GM12878 (cell line): ENCODE data around the gene GOLPH3. TPM values are rescaled to one million over a fixed set of nuclear protein-coding genes. Genes with fewer than 3 reads are reported as not detected.
A peak's percentile ranks its signal among the peaks of the same experiment; 100 is the strongest.

Source experiments
- ATAC-seq: fragments of 200-7000 bp; cut with Tn5 transposase; 3 replicates; pipeline ENCODE4 v1.9.1; 2020; ENCODE audit warnings: mild to moderate bottlenecking, moderate library complexity
- BruUV-seq: library from RNA; stranded (reverse); fragments of 400-500 nt; replicated peaks from 2 replicates; lab custom pipeline; 2021; lab: Mats Ljungman, UMichigan
- CTCF ChIA-PET: fragments of 300-600 bp; sonication (Branson Sonifier 250); formaldehyde crosslinking; extraction: SDS; loops from one replicate; lab custom pipeline; 2021; ENCODE audit warnings: inconsistent platforms; lab: Yijun Ruan, JAX
- POLR2A ChIA-PET: fragments of 350-600 bp; formaldehyde crosslinking; extraction: SDS; loops from one replicate; lab custom pipeline; 2021; ENCODE audit warnings: inconsistent platforms; lab: Charles Lee
- RAD21 ChIA-PET: fragments of 300-600 bp; sonication (Branson Sonifier 250); formaldehyde crosslinking; loops from one replicate; lab custom pipeline; 2023; ENCODE audit warnings: antibody characterized with exemption; ENCODE audit not compliant: unreplicated experiment; lab: Charles Lee
- SMC1A ChIA-PET: fragments of 300-600 bp; sonication (Branson Sonifier 250); formaldehyde crosslinking; loops from one replicate; lab custom pipeline; 2023; ENCODE audit not compliant: unreplicated experiment, uncharacterized antibody; lab: Charles Lee
- DNase-seq: peaks from one replicate; pipeline ENCODE4 v3.0.0-alpha.2; 2011; ENCODE audit warnings: low read depth, low spot score
- FAIRE-seq: peaks from 3 replicates; lab custom pipeline; 2011; peaks lifted over from hg19 to GRCh38; lab: Jason Lieb, UNC
- H2AFZ ChIP-seq: 2 replicates; pipeline ENCODE4 v1.6.0; 2011; ENCODE audit warnings: low read depth, low read length, control low read depth; ENCODE audit not compliant: control insufficient read depth
- H3K27ac ChIP-seq: 2 replicates; pipeline ENCODE4 v1.5.1; 2011; ENCODE audit warnings: control low read depth; ENCODE audit not compliant: control insufficient read depth, insufficient read depth
- H3K27me3 ChIP-seq, 2 experiments: replicated peaks in 1 of 2; 2 replicates each; pipeline versions ENCODE4 v1.6.0 to v1.6.1; 2011; ENCODE audit warnings: low read length in 1 of 2; ENCODE audit not compliant: control insufficient read depth in 2 of 2, insufficient read depth in 2 of 2
- H3K36me3 ChIP-seq, 2 experiments: 2 replicates each; pipeline ENCODE4 v1.5.1; 2011; ENCODE audit warnings: low read length in 1 of 2; ENCODE audit not compliant: control insufficient read depth in 2 of 2, insufficient read depth in 2 of 2
- H3K4me1 ChIP-seq: 2 replicates; pipeline ENCODE4 v1.6.1; 2011; ENCODE audit warnings: mild to moderate bottlenecking, low read length, moderate library complexity, mixed read lengths; ENCODE audit not compliant: control insufficient read depth, insufficient read depth
- H3K4me2 ChIP-seq: 2 replicates; pipeline ENCODE4 v1.6.0; 2011; ENCODE audit warnings: control low read depth; ENCODE audit not compliant: control insufficient read depth, insufficient read depth
- H3K4me3 ChIP-seq: fragments of 200-600 bp; sonication (generic); 2 replicates; pipeline ENCODE4 v1.5.1; 2016
- H3K79me2 ChIP-seq: 2 replicates; pipeline ENCODE4 v1.6.0; 2011; ENCODE audit warnings: low read length; ENCODE audit not compliant: control insufficient read depth, insufficient read depth
- H3K9ac ChIP-seq: 2 replicates; pipeline ENCODE4 v1.8.0; 2011; ENCODE audit warnings: low read length, control low read depth, mixed read lengths; ENCODE audit not compliant: control insufficient read depth, insufficient read depth
- H3K9me3 ChIP-seq: replicated peaks from 3 replicates; pipeline ENCODE4 v1.5.1; 2011; ENCODE audit warnings: mild to moderate bottlenecking, low read length; ENCODE audit not compliant: control insufficient read depth, insufficient read depth
- H4K20me1 ChIP-seq: 2 replicates; pipeline ENCODE4 v1.6.0; 2011; ENCODE audit not compliant: control insufficient read depth, insufficient read depth
- CHD1 ChIP-seq: IDR thresholded peaks from 2 replicates; pipeline ENCODE4 v1.6.1; 2012; ENCODE audit warnings: low read depth, low read length, improper control_type of control experiment
- IKZF2 ChIP-seq, 2 experiments: fragments of 450-650 bp; IDR thresholded peaks; 2 replicates each; pipeline ENCODE4 v1.6.1; 2017; ENCODE audit warnings: mild to moderate bottlenecking in 2 of 2, moderate library complexity in 2 of 2
- MTA3 ChIP-seq: IDR thresholded peaks from 2 replicates; pipeline ENCODE4 v1.6.1; 2012; ENCODE audit warnings: low read length, inconsistent platforms, borderline replicate concordance
- NR2C2 ChIP-seq: IDR thresholded peaks from 2 replicates; pipeline ENCODE4 v1.6.1; 2011; ENCODE audit warnings: borderline replicate concordance, low read depth; ENCODE audit not compliant: control insufficient read depth, insufficient read length
- NRF1 ChIP-seq: conservative IDR thresholded peaks from 2 replicates; pipeline ENCODE4 v1.6.1; 2011; ENCODE audit warnings: mild to moderate bottlenecking, low read depth, low read length, improper control_type of control experiment
- POLR2A ChIP-seq: IDR thresholded peaks from 2 replicates; pipeline ENCODE4 v1.6.1; 2011; ENCODE audit warnings: low read depth, mild to moderate bottlenecking, low read length
- RELA ChIP-seq: fragments of 450-650 bp; IDR thresholded peaks from 2 replicates; pipeline ENCODE4 v1.8.0; 2014; ENCODE audit warnings: borderline replicate concordance; ENCODE audit not compliant: partially characterized antibody
- WGBS: methylation state at CpG from one replicate; pipeline ENCODE4 v1.1.6; 2016; ENCODE audit warnings: low lambda C conversion rate; ENCODE audit not compliant: insufficient replicate concordance, insufficient coverage; ENCODE audit errors: missing lambda C conversion rate; 5-methylcytosine and 5-hydroxymethylcytosine counted together
- in situ Hi-C: fragments of 300-500 bp; cut with MboI; formaldehyde crosslinking; loops from 9 replicates; pipeline ENCODE4 v1.14.3; 2018; ENCODE audit warnings: mixed read lengths
- intact Hi-C: fragments of 100-400 bp; cut with micrococcal nuclease; formaldehyde crosslinking; loops from one replicate; pipeline ENCODE4 v1.14.2; 2022; ENCODE audit not compliant: unreplicated experiment
- polyA plus RNA-seq, 11 experiments: library from polyadenylated mRNA; depleted of rRNA in 4 of 11; unstranded in 6 of 11; stranded (reverse) in 5 of 11; fragments of >200 nt; fragmentation: Nextera tagmentation in 4 of 11; fragmentation: Illumina TruSeq in 1 of 11; extraction: Ambion mirVana in 4 of 11; extraction: Trizol in 1 of 11; gene quantifications; 1 replicate in 1 of 11; 2 replicates in 10 of 11; pipeline versions ENCODE4 v1.2.1 to v1.2.3, GENCODE V29; 2011 to 2016; ENCODE audit warnings: inconsistent platforms in 2 of 11, missing spikeins in 2 of 11, low read depth in 1 of 11
- total RNA-seq, 4 experiments: library from RNA; depleted of rRNA in 3 of 4; stranded (reverse); fragments of >200 nt in 3 of 4; fragmentation: Illumina TruSeq in 1 of 4; extraction: Trizol in 1 of 4; gene quantifications; 2 replicates each; pipeline versions ENCODE4 v1.2.1 to v1.2.3, GENCODE V29; 2013 to 2021

The GOLPH3 gene
- total and polyA plus RNA-seq, 10 of the 15 experiments (the other 5 are each of a cell fraction or from before 2014, with no cell fraction given), result 14.0 to 79.7 (median 43.2) TPM

DNA sequence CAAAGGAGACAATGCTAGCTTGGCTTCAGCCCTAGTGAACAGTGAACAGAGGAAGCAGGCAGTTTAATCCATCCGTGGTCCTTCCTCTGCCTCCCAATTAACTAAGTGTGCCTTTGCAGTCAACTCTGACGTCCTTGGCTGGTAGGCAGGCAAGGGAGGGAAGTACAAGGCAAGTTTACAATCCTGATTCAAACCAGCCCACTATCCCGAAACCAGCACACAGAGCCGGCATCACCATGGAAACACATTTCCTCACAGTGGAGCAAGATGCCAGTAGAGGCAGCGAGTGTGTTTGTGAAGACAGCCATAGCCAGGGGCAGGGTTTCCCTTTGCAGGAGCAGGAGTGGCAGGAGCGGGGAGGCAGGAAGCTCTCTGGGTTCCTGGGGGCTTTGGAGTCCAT is 73.9 kb downstream of the GOLPH3 start:
- POLR2A ChIA-PET, result no interaction called here
- Histone ChIP-seq H3K27ac (no peak overlapping the region), H3K9me3 (no peaks in the 10 kb centered on the region), H2AFZ (no peak overlapping the region), H3K4me3 (no peak overlapping the region), H3K4me2 (no peak overlapping the region), H3K27me3 (no peaks in the 10 kb centered on the region), H3K9ac (no peak overlapping the region), H3K4me1 (no peaks in the 10 kb centered on the region), H4K20me1 (no peaks in the 10 kb centered on the region), H3K36me3 (peaks cover 7 to 25% of the 10 kb centered on the region in 2 experiments), H3K79me2 (no peaks in the 10 kb centered on the region)
- in situ Hi-C loops, result no loop called here
- DNase-seq (no peak), ATAC-seq (no peak), FAIRE-seq (no peak)
- 91% methylated on average over 6 of the region's 6 CpGs for WGBS
- CTCF ChIA-PET, result no interaction called here
- intact Hi-C loops, result no loop called here
- TF ChIP-seq CHD1 (no peak), NR2C2 (no peak), POLR2A (peak; percentile 50), NRF1 (no peak), RELA (no peak), MTA3 (no peak)
- RAD21 ChIA-PET, result no interaction called here
- SMC1A ChIA-PET, result interaction anchor here (0.9 kb wide), 1 partner anchor 8 kb away, joined by 3 read pairs; no protein-coding TSS in a partner anchor
- BruUV-seq, result no TSS peak

- no peak for DNase-seq
- H3K4me2 ChIP-seq, result no peak overlapping the region
- FAIRE-seq, result no peak
- ChIA-PET SMC1A (interaction anchor here (0.6 to 0.9 kb wide), 2 partner anchors 9 to 625 kb away, joined by 3 read pairs; no protein-coding TSS in a partner anchor), CTCF (no interaction called here), RAD21 (no interaction called here), POLR2A (no interaction called here)
- no peaks in the 10 kb centered on the region for H3K79me2 ChIP-seq
- WGBS, result 95% methylated on average over 9 of the region's 9 CpGs
- no peaks in the 10 kb centered on the region for H4K20me1 ChIP-seq
- TF ChIP-seq NRF1 (no peak), IKZF2 (IDR thresholded peaks at IDR 0.05) (no peak)
- H3K9ac ChIP-seq, result no peak overlapping the region
- H3K4me1 ChIP-seq, result no peaks in the 10 kb centered on the region
- H3K27ac ChIP-seq, result no peak overlapping the region
- H3K4me3 ChIP-seq, result no peak overlapping the region
- H3K36me3 ChIP-seq, result peaks cover 7 to 25% of the 10 kb centered on the region in 2 experiments
- no peaks in the 10 kb centered on the region for H3K9me3 ChIP-seq
- no TSS peak for BruUV-seq
- intact Hi-C loops (no loop called here), in situ Hi-C loops (no loop called here)
- no peaks in the 10 kb centered on the region for H3K27me3 ChIP-seq
- ATAC-seq, result no peak
- no peak overlapping the region for H2AFZ ChIP-seq
Observed at GRCh38 chr5:32099486-32100035, 74.6 kb downstream of the GOLPH3 start.
